IPS DF 6.9 (cell line): ENCODE measurements around the gene ZNF729.
"Not testable (repeated sequence)": the region's sequence is repeated elsewhere in the genome, so short reads cannot be mapped to it uniquely, and the experiment has no call there.

ENCODE experiments used
- DNase-seq: peaks from one replicate; pipeline ENCODE4 v3.0.0-alpha.2; 2013; ENCODE audit warnings: low read depth, low spot score
- H3K27ac ChIP-seq: one replicate; pipeline ENCODE4 v1.5.1; 2013; ENCODE audit warnings: low read length, control low read depth
- H3K27me3 ChIP-seq: 2 replicates; pipeline ENCODE4 v1.6.1; 2013; ENCODE audit warnings: mild to moderate bottlenecking, low read length; ENCODE audit not compliant: control insufficient read depth, insufficient read depth
- H3K36me3 ChIP-seq: 2 replicates; pipeline ENCODE4 v1.6.1; 2013; ENCODE audit warnings: low read length; ENCODE audit not compliant: control insufficient read depth, insufficient read depth
- H3K4me1 ChIP-seq: 2 replicates; pipeline ENCODE4 v1.6.1; 2013; ENCODE audit warnings: low read length; ENCODE audit not compliant: control insufficient read depth, insufficient read depth
- H3K4me3 ChIP-seq: 2 replicates; pipeline ENCODE4 v1.5.1; 2013; ENCODE audit warnings: mild to moderate bottlenecking, low read length
- H3K9me3 ChIP-seq: 2 replicates; pipeline ENCODE4 v1.6.1; 2013; ENCODE audit warnings: low read length, inconsistent platforms; ENCODE audit not compliant: control insufficient read depth, insufficient read depth
- WGBS: extraction: QIAGEN DNeasy Blood & Tissue Kit; methylation state at CpG from one replicate; pipeline ENCODE4 v1.1.7; 2013; ENCODE audit warnings: mixed read lengths, missing lambda C conversion rate; ENCODE audit not compliant: insufficient read length, insufficient coverage; 5-methylcytosine and 5-hydroxymethylcytosine counted together

ZNF729 gene

GRCh38 chr19:22286151-22286810 lies at the start of gene ZNF729:
Gene ZNF729, plus strand, starts transcription at chr19:22286441. Its CDS starts 85 bp downstream, at chr19:22286526.
- H3K4me3 ChIP-seq = no peak within 1 kb of the TSS
- H3K9me3 ChIP-seq = peaks cover 7% of the 10 kb centered on the region
- no peak for DNase-seq
- no peaks in the 10 kb centered on the region for H3K36me3 ChIP-seq
- H3K27me3 ChIP-seq = no peaks in the 10 kb centered on the region
- no peaks in the 10 kb centered on the region for H3K4me1 ChIP-seq
- H3K27ac ChIP-seq = no peak within 1 kb of the TSS
- no CpG with 5 or more reads among the region's 32 CpGs for WGBS

- H3K27ac ChIP-seq = no peak overlapping the region
- no peak for DNase-seq
- H3K9me3 ChIP-seq = peaks cover 8% of the 10 kb centered on the region
- H3K36me3 ChIP-seq = no peaks in the 10 kb centered on the region
- H3K27me3 ChIP-seq = no peaks in the 10 kb centered on the region
- H3K4me1 ChIP-seq = no peaks in the 10 kb centered on the region
- no peak overlapping the region for H3K4me3 ChIP-seq
Observed at GRCh38 chr19:22256856-22257255, 29.4 kb upstream of the ZNF729 start.

- WGBS = no CpG with 5 or more reads among the region's 2 CpGs
- no peak overlapping the region for H3K4me3 ChIP-seq
- no peak overlapping the region for H3K27ac ChIP-seq
- DNase-seq = no peak
- no peaks in the 10 kb centered on the region for H3K27me3 ChIP-seq
- H3K9me3 ChIP-seq = peaks cover 8% of the 10 kb centered on the region
- H3K4me1 ChIP-seq = no peaks in the 10 kb centered on the region
- no peaks in the 10 kb centered on the region for H3K36me3 ChIP-seq
Observed at GRCh38 chr19:22257381-22257780, 28.9 kb upstream of the ZNF729 start.

GRCh38 chr19:22257916-22258315 lies 28.3 kb upstream of the ZNF729 start:
- Histone ChIP-seq H3K9me3 (peaks cover 11% of the 10 kb centered on the region), H3K27me3 (no peaks in the 10 kb centered on the region), H3K36me3 (no peaks in the 10 kb centered on the region), H3K27ac (no peak overlapping the region), H3K4me3 (no peak overlapping the region), H3K4me1 (no peaks in the 10 kb centered on the region)
- no peak for DNase-seq

- no peak overlapping the region for H3K27ac ChIP-seq
- peaks cover 11% of the 10 kb centered on the region for H3K9me3 ChIP-seq
- H3K4me1 ChIP-seq = no peaks in the 10 kb centered on the region
- H3K36me3 ChIP-seq = no peaks in the 10 kb centered on the region
- no peaks in the 10 kb centered on the region for H3K27me3 ChIP-seq
- WGBS = no CpG with 5 or more reads among the region's 2 CpGs
- no peak overlapping the region for H3K4me3 ChIP-seq
- DNase-seq = no peak
Observed at GRCh38 chr19:22260499-22260898, 25.7 kb upstream of the ZNF729 start.

- DNase-seq = no peak
- H3K36me3 ChIP-seq = no peaks in the 10 kb centered on the region; the same call in 1 of the 2 replicates
- peaks cover 18% of the 10 kb centered on the region for H3K9me3 ChIP-seq
- no peaks in the 10 kb centered on the region for H3K27me3 ChIP-seq
- no peaks in the 10 kb centered on the region for H3K4me1 ChIP-seq
- H3K4me3 ChIP-seq = no peak overlapping the region
- no peak overlapping the region for H3K27ac ChIP-seq
- WGBS = no CpG with 5 or more reads among the region's 37 CpGs
Observed at GRCh38 chr19:22261596-22261995, 24.6 kb upstream of the ZNF729 start.

GRCh38 chr19:22263121-22263520 lies 23.1 kb upstream of the ZNF729 start:
- no peak overlapping the region for H3K4me3 ChIP-seq
- no CpG with 5 or more reads among the region's 5 CpGs for WGBS

GRCh38 chr19:22321554-22321953 lies 35.3 kb downstream of the ZNF729 start:
- not testable (repeated sequence) for H3K27ac ChIP-seq, DNase-seq, H3K4me3 ChIP-seq, H3K4me1 ChIP-seq, H3K36me3 ChIP-seq, H3K27me3 ChIP-seq
- WGBS = no CpG with 5 or more reads among the region's 27 CpGs
- H3K9me3 ChIP-seq = peaks cover 15% of the 10 kb centered on the region

More at GRCh38 chr19:22263121-22263520, 23.1 kb upstream of the ZNF729 start:
- DNase-seq = no peak
- H3K4me1 ChIP-seq = no peaks in the 10 kb centered on the region
- H3K36me3 ChIP-seq = no peaks in the 10 kb centered on the region; the same call in 1 of the 2 replicates
- no peak overlapping the region for H3K27ac ChIP-seq
- peaks cover 16% of the 10 kb centered on the region for H3K9me3 ChIP-seq
- H3K27me3 ChIP-seq = no peaks in the 10 kb centered on the region

- Histone ChIP-seq H3K4me3 (no peak overlapping the region), H3K36me3 (no peaks in the 10 kb centered on the region), H3K27me3 (no peaks in the 10 kb centered on the region), H3K27ac (no peak overlapping the region), H3K4me1 (no peaks in the 10 kb centered on the region), H3K9me3 (peaks cover 30% of the 10 kb centered on the region)
- no CpG with 5 or more reads among the region's 4 CpGs for WGBS
- no peak for DNase-seq
Observed at GRCh38 chr19:22326219-22326618, 40.0 kb downstream of the ZNF729 start.

GRCh38 chr19:22327321-22327720 lies 41.1 kb downstream of the ZNF729 start:
- H3K4me1 ChIP-seq = no peaks in the 10 kb centered on the region
- H3K9me3 ChIP-seq = peaks cover 30% of the 10 kb centered on the region
- H3K27me3 ChIP-seq = no peaks in the 10 kb centered on the region
- WGBS = no CpG with 5 or more reads among the region's 3 CpGs
- no peak overlapping the region for H3K27ac ChIP-seq
- no peak overlapping the region for H3K4me3 ChIP-seq
- DNase-seq = no peak
- no peaks in the 10 kb centered on the region for H3K36me3 ChIP-seq

- Histone ChIP-seq H3K4me3 (no peak overlapping the region), H3K9me3 (peaks cover 30% of the 10 kb centered on the region), H3K27me3 (no peaks in the 10 kb centered on the region), H3K4me1 (no peaks in the 10 kb centered on the region), H3K27ac (no peak overlapping the region), H3K36me3 (no peaks in the 10 kb centered on the region)
- DNase-seq = no peak
- no CpG with 5 or more reads among the region's 3 CpGs for WGBS
Observed at GRCh38 chr19:22331521-22331920, 45.3 kb downstream of the ZNF729 start.
